HEK293 (cell line): ENCODE data around the gene SLF2.
A peak's percentile ranks its signal among the peaks of the same experiment; 100 is the strongest.

ENCODE experiments used
- CTCF ChIA-PET: fragments of 350-600 bp; formaldehyde crosslinking; extraction: SDS; loops from one replicate; lab custom pipeline; 2021; ENCODE audit warnings: antibody characterized with exemption; lab: Yijun Ruan, JAX
- POLR2A ChIA-PET: fragments of 300-600 bp; formaldehyde crosslinking; extraction: SDS; loops from one replicate; lab custom pipeline; 2020; ENCODE audit warnings: antibody characterized with exemption, inconsistent platforms; lab: Yijun Ruan, JAX
- H3K27ac ChIP-seq: fragments of 200-500 bp; sonication (Bioruptor generic); 2 replicates; pipeline ENCODE4 v1.5.1; 2014; ENCODE audit warnings: low read depth, low read length, control low read depth, inconsistent platforms; ENCODE audit errors: extremely low read depth
- H3K36me3 ChIP-seq, 2 experiments: fragments of 200-500 bp in 1 of 2; sonication (Bioruptor generic) in 1 of 2; 1 replicate in 1 of 2; 2 replicates in 1 of 2; pipeline ENCODE4 v1.5.1; 2014 to 2017; ENCODE audit warnings: inconsistent platforms in 2 of 2, low read length in 2 of 2; ENCODE audit not compliant: control insufficient read depth in 2 of 2, insufficient read depth in 1 of 2
- H3K4me1 ChIP-seq: fragments of 200-500 bp; sonication (Bioruptor generic); 2 replicates; pipeline ENCODE4 v1.5.1; 2014; ENCODE audit warnings: mild to moderate bottlenecking, low read length, inconsistent platforms; ENCODE audit not compliant: control insufficient read depth, insufficient read depth
- H3K4me3 ChIP-seq: 2 replicates; pipeline ENCODE4 v1.5.1; 2011; ENCODE audit warnings: low read depth, mild to moderate bottlenecking, control low read depth, low read length, moderate library complexity
- H3K9me3 ChIP-seq: fragments of 200-500 bp; sonication (Bioruptor generic); 2 replicates; pipeline ENCODE4 v1.5.1; 2014; ENCODE audit warnings: low read depth, low read length, inconsistent platforms; ENCODE audit not compliant: control insufficient read depth, insufficient read depth
- HOXD13 ChIP-seq: sonication (generic); formaldehyde crosslinking; IDR thresholded peaks from 2 replicates; pipeline ENCODE4 v1.8.0; 2022; ENCODE audit warnings: missing genetic modification reagents, borderline replicate concordance
- PATZ1 ChIP-seq: fragments of 450-650 bp; formaldehyde crosslinking; IDR thresholded peaks from 2 replicates; pipeline ENCODE4 v1.5.1; 2016; ENCODE audit warnings: missing biosample characterization, missing genetic modification characterization
- PBX3 ChIP-seq: sonication (generic); formaldehyde crosslinking; IDR thresholded peaks from 2 replicates; pipeline ENCODE4 v1.8.1; 2022; ENCODE audit warnings: mild to moderate bottlenecking, moderate library complexity, missing genetic modification reagents
- TCF7L2 ChIP-seq: IDR thresholded peaks from 2 replicates; pipeline ENCODE4 v1.6.1; 2011; ENCODE audit warnings: low read depth, mild to moderate bottlenecking, inconsistent platforms, low read length, moderate library complexity, borderline replicate concordance
- TRIM28 ChIP-seq: IDR thresholded peaks from 2 replicates; pipeline ENCODE4 v1.6.1; 2011; ENCODE audit warnings: low read length, control low read depth, borderline replicate concordance
- ZBTB17 ChIP-seq: fragments of 450-650 bp; formaldehyde crosslinking; IDR thresholded peaks from 2 replicates; pipeline ENCODE4 v1.5.1; 2016; ENCODE audit warnings: missing biosample characterization, missing genetic modification characterization
- ZBTB21 ChIP-seq: fragments of 450-650 bp; formaldehyde crosslinking; IDR thresholded peaks from 2 replicates; pipeline ENCODE4 v1.5.1; 2017; ENCODE audit warnings: missing biosample characterization, missing genetic modification characterization
- ZBTB49 ChIP-seq: fragments of 450-650 bp; formaldehyde crosslinking; IDR thresholded peaks from 2 replicates; pipeline ENCODE4 v1.5.1; 2016; ENCODE audit warnings: missing biosample characterization, missing genetic modification characterization, low read depth
- ZBTB8A ChIP-seq: fragments of 450-650 bp; formaldehyde crosslinking; IDR thresholded peaks from 2 replicates; pipeline ENCODE4 v1.5.1; 2016; ENCODE audit warnings: missing biosample characterization, missing genetic modification characterization
- ZNF114 ChIP-seq: fragments of 450-650 bp; formaldehyde crosslinking; IDR thresholded peaks from 2 replicates; pipeline ENCODE4 v1.5.0; 2017; ENCODE audit warnings: missing biosample characterization, missing genetic modification characterization
- ZNF223 ChIP-seq: fragments of 450-650 bp; formaldehyde crosslinking; IDR thresholded peaks from 2 replicates; pipeline ENCODE4 v1.5.1; 2016; ENCODE audit warnings: missing biosample characterization, missing genetic modification characterization
- ZNF391 ChIP-seq: fragments of 450-650 bp; formaldehyde crosslinking; IDR thresholded peaks from 2 replicates; pipeline ENCODE4 v1.5.1; 2016; ENCODE audit warnings: low read depth, missing biosample characterization, missing genetic modification characterization, borderline replicate concordance
- ZNF423 ChIP-seq: fragments of 450-650 bp; formaldehyde crosslinking; IDR thresholded peaks from 2 replicates; pipeline ENCODE4 v1.5.1; 2016; ENCODE audit warnings: missing biosample characterization, missing genetic modification characterization
- ZNF48 ChIP-seq: fragments of 450-650 bp; formaldehyde crosslinking; IDR thresholded peaks from 2 replicates; pipeline ENCODE4 v1.5.1; 2016; ENCODE audit warnings: missing biosample characterization, missing genetic modification characterization
- ZNF558 ChIP-seq: fragments of 450-650 bp; formaldehyde crosslinking; IDR thresholded peaks from 2 replicates; pipeline ENCODE4 v1.5.1; 2016; ENCODE audit warnings: missing biosample characterization, missing genetic modification characterization
- ZNF623 ChIP-seq: fragments of 450-650 bp; formaldehyde crosslinking; IDR thresholded peaks from 2 replicates; pipeline ENCODE4 v1.5.1; 2016; ENCODE audit warnings: missing biosample characterization, missing genetic modification characterization
- ZNF658 ChIP-seq: fragments of 450-650 bp; formaldehyde crosslinking; IDR thresholded peaks from 2 replicates; pipeline ENCODE4; 2016; ENCODE audit warnings: missing biosample characterization, missing genetic modification characterization
- ZNF776 ChIP-seq: fragments of 450-650 bp; formaldehyde crosslinking; IDR thresholded peaks from 2 replicates; pipeline ENCODE4 v1.5.0; 2017; ENCODE audit warnings: missing biosample characterization, missing genetic modification characterization, borderline replicate concordance
- ZNF785 ChIP-seq: fragments of 450-650 bp; formaldehyde crosslinking; IDR thresholded peaks from 2 replicates; pipeline ENCODE4 v1.5.1; 2016; ENCODE audit warnings: missing biosample characterization, missing genetic modification characterization
- ZNF837 ChIP-seq: fragments of 450-650 bp; formaldehyde crosslinking; IDR thresholded peaks from 2 replicates; pipeline ENCODE4 v1.5.1; 2016; ENCODE audit warnings: missing biosample characterization, missing genetic modification characterization
- ZSCAN18 ChIP-seq: fragments of 450-650 bp; formaldehyde crosslinking; IDR thresholded peaks from 2 replicates; pipeline ENCODE4 v1.5.1; 2016; ENCODE audit warnings: missing biosample characterization, missing genetic modification characterization

SLF2 gene

GRCh38 chr10:100998991-100999741 lies 86.4 kb downstream of the SLF2 start (continued):
- 0 out of 2 replicates have a peak, but pooled peaks have one; percentile 60 for TF ChIP-seq PBX3 (CRISPR knock-in tag)
- TF ChIP-seq TCF7L2: no peak
- peak; percentile 84 for TF ChIP-seq ZBTB8A (tag by site-specific recombination)
- TF ChIP-seq ZNF776 (tag by site-specific recombination): no peak
- TF ChIP-seq ZNF837 (tag by site-specific recombination): no peak
- no peak for TF ChIP-seq ZNF114
- TF ChIP-seq ZBTB21 (tag by site-specific recombination): no peak
- TF ChIP-seq HOXD13 (CRISPR knock-in tag): no peak
- TF ChIP-seq ZBTB17: 0 out of 2 replicates have a peak, but pooled peaks have one; percentile 3
- no peak for TF ChIP-seq ZNF658
- TF ChIP-seq ZNF785 (tag by site-specific recombination): peak; percentile 13; the same call in 1 of the 2 replicates
- TF ChIP-seq ZNF558 (tag by site-specific recombination): no peak
- TF ChIP-seq ZNF48 (tag by site-specific recombination): no peak
- peak; percentile 42; the same call in 1 of the 2 replicates for TF ChIP-seq ZSCAN18 (tag by site-specific recombination)
- TF ChIP-seq TRIM28: no peak
- no peak for TF ChIP-seq ZNF623 (tag by site-specific recombination)
- TF ChIP-seq ZBTB49 (tag by site-specific recombination): no peak
- TF ChIP-seq ZNF391 (tag by site-specific recombination): no peak
- peak; percentile 57; the same call in 1 of the 2 replicates for TF ChIP-seq ZNF223 (tag by site-specific recombination)

GRCh38 chr10:100999742-101000126 lies 87.0 kb downstream of the SLF2 start, which contains the start of gene LZTS2:
LZTS2 (plus strand) TSS chr10:100999808; CDS start chr10:101002539, 2,731 bp downstream.
- no peaks in the 10 kb centered on the region for H3K9me3 ChIP-seq
- TF ChIP-seq ZNF423 (tag by site-specific recombination) (no peak), PATZ1 (tag by site-specific recombination) (peak; percentile 34; the same call in 1 of the 2 replicates)
- TF ChIP-seq, all 188 proteins: peak for 1
- peaks cover 4 to 38% of the 10 kb centered on the region in 2 experiments; a peak in 2 of 3 replicates for H3K36me3 ChIP-seq
- ChIA-PET POLR2A (interaction anchor here (0.6 to 1.2 kb wide), 2 partner anchors 42 to 61 kb away, joined by 3 to 8 read pairs; no protein-coding TSS in a partner anchor), CTCF (interaction anchor here (0.6 to 16.6 kb wide), 11 partner anchors 11 to 1628 kb away, joined by 3 to 274 read pairs (median 3); partner anchors contain the start of genes MRPL43, PDZD7, SFXN3 and TWNK)
- H3K27ac ChIP-seq: peak within 1 kb of the TSS; percentile 94
- peaks cover 8% of the 10 kb centered on the region for H3K4me1 ChIP-seq
- H3K4me3 ChIP-seq: peak within 1 kb of the TSS; percentile 57
